ENCODE results near the gene PRKN.

The PRKN gene

GRCh38 chr6:162256361-162256760 is 471.2 kb downstream of the PRKN start:
- TF ChIP-seq CTCF (IDR thresholded peaks at IDR 0.05; ENCODE audit: low read depth, low read length) (no peak), EZH2phosphoT487 (IDR thresholded peaks at IDR 0.05; ENCODE audit: low read depth) (no peak)
- H3K4me2 ChIP-seq (ENCODE audit: low read length), result no peak overlapping the region
- no peak overlapping the region for H3K4me3 ChIP-seq (ENCODE audit: low read length)
- no peak overlapping the region for H3K27ac ChIP-seq (ENCODE audit: low read length)
- H4K20me1 ChIP-seq (ENCODE audit: insufficient read depth, low read length), result no peaks in the 10 kb centered on the region
- H3K9ac ChIP-seq (ENCODE audit: low read length), result no peak overlapping the region
- no peaks in the 10 kb centered on the region for H3K27me3 ChIP-seq (ENCODE audit: low read depth, low read length)
- H3K36me3 ChIP-seq (replicated peaks; ENCODE audit: low read depth, low read length), result no peaks in the 10 kb centered on the region
- H3K79me2 ChIP-seq (ENCODE audit: low read length), result no peaks in the 10 kb centered on the region
- no peak overlapping the region for H2AFZ ChIP-seq (ENCODE audit: low read depth, low read length)
- no peaks in the 10 kb centered on the region for H3K9me3 ChIP-seq (ENCODE audit: insufficient read depth, low read length)
- H3K4me1 ChIP-seq (ENCODE audit: low read length), result no peaks in the 10 kb centered on the region

- Histone ChIP-seq H3K27me3 (ENCODE audit: low read depth, low read length) (no peaks in the 10 kb centered on the region), H3K9ac (ENCODE audit: low read length) (no peak overlapping the region), H3K9me3 (ENCODE audit: insufficient read depth, low read length) (no peaks in the 10 kb centered on the region), H3K4me3 (ENCODE audit: low read length) (no peak overlapping the region), H4K20me1 (ENCODE audit: insufficient read depth, low read length) (no peaks in the 10 kb centered on the region), H3K4me1 (ENCODE audit: low read length) (no peaks in the 10 kb centered on the region), H3K79me2 (ENCODE audit: low read length) (no peaks in the 10 kb centered on the region), H3K4me2 (ENCODE audit: low read length) (no peak overlapping the region), H3K36me3 (replicated peaks; ENCODE audit: low read depth, low read length) (no peaks in the 10 kb centered on the region), H2AFZ (ENCODE audit: low read depth, low read length) (no peak overlapping the region), H3K27ac (ENCODE audit: low read length) (no peak overlapping the region)
- TF ChIP-seq EZH2phosphoT487 (IDR thresholded peaks at IDR 0.05; ENCODE audit: low read depth), result no peak
- TF ChIP-seq CTCF (IDR thresholded peaks at IDR 0.05; ENCODE audit: low read depth, low read length), result no peak
These were observed 476.3 kb downstream of the PRKN start for GRCh38 chr6:162251257-162251656.

- no peak overlapping the region for H3K4me2 ChIP-seq (ENCODE audit: low read length)
- H3K36me3 ChIP-seq (replicated peaks; ENCODE audit: low read depth, low read length), result no peaks in the 10 kb centered on the region
- TF ChIP-seq CTCF (IDR thresholded peaks at IDR 0.05; ENCODE audit: low read depth, low read length), result no peak
- no peak overlapping the region for H3K4me3 ChIP-seq (ENCODE audit: low read length)
- no peak overlapping the region for H3K27ac ChIP-seq (ENCODE audit: low read length)
- no peaks in the 10 kb centered on the region for H3K9me3 ChIP-seq (ENCODE audit: insufficient read depth, low read length)
- no peaks in the 10 kb centered on the region for H3K4me1 ChIP-seq (ENCODE audit: low read length)
- no peaks in the 10 kb centered on the region for H4K20me1 ChIP-seq (ENCODE audit: insufficient read depth, low read length)
- no peaks in the 10 kb centered on the region for H3K79me2 ChIP-seq (ENCODE audit: low read length)
- no peaks in the 10 kb centered on the region for H3K27me3 ChIP-seq (ENCODE audit: low read depth, low read length)
- H3K9ac ChIP-seq (ENCODE audit: low read length), result no peak overlapping the region
- H2AFZ ChIP-seq (ENCODE audit: low read depth, low read length), result no peak overlapping the region
These were observed 477.5 kb downstream of the PRKN start for GRCh38 chr6:162249907-162250642.

GRCh38 chr6:162245830-162246420 is 481.6 kb downstream of the PRKN start:
- Histone ChIP-seq H3K27ac (ENCODE audit: low read length) (no peak overlapping the region), H4K20me1 (ENCODE audit: insufficient read depth, low read length) (no peaks in the 10 kb centered on the region), H3K4me2 (ENCODE audit: low read length) (no peak overlapping the region), H3K27me3 (ENCODE audit: low read depth, low read length) (no peaks in the 10 kb centered on the region), H3K9ac (ENCODE audit: low read length) (no peak overlapping the region), H3K4me3 (ENCODE audit: low read length) (no peak overlapping the region), H2AFZ (ENCODE audit: low read depth, low read length) (no peak overlapping the region), H3K4me1 (ENCODE audit: low read length) (no peaks in the 10 kb centered on the region), H3K36me3 (replicated peaks; ENCODE audit: low read depth, low read length) (no peaks in the 10 kb centered on the region), H3K79me2 (ENCODE audit: low read length) (no peaks in the 10 kb centered on the region), H3K9me3 (ENCODE audit: insufficient read depth, low read length) (no peaks in the 10 kb centered on the region)
- TF ChIP-seq EZH2phosphoT487 (IDR thresholded peaks at IDR 0.05; ENCODE audit: low read depth) (no peak), CTCF (IDR thresholded peaks at IDR 0.05; ENCODE audit: low read depth, low read length) (no peak)

Measured in OCI-LY3 (cell line).